Neural cell (in vitro differentiated cells): Measurements from ENCODE around the gene OAS1. TPM values are rescaled to one million over a fixed set of nuclear protein-coding genes. Genes with fewer than 3 reads are reported as not detected.

ENCODE experiments used
- H2AFZ ChIP-seq: fragments of 200-600, 300-800 bp; sonication (generic), shearing (Covaris generic); 2 replicates; pipeline ENCODE4 v1.6.0; 2014; ENCODE audit warnings: low read depth, mild to moderate bottlenecking, antibody characterized with exemption, low read length, moderate library complexity
- H3F3A ChIP-seq: fragments of 200-600 bp; shearing (Covaris generic); 2 replicates; pipeline ENCODE4 v1.6.1; 2016; ENCODE audit warnings: mild to moderate bottlenecking, moderate library complexity, mixed read lengths, antibody characterized with exemption, low read length; ENCODE audit not compliant: insufficient read depth, poor library complexity, severe bottlenecking
- H3K27ac ChIP-seq: fragments of 200-600, 300-800 bp; sonication (generic), shearing (Covaris generic); 2 replicates; pipeline ENCODE4 v1.5.1; 2014; ENCODE audit warnings: mild to moderate bottlenecking, low read length, moderate library complexity
- H3K27me3 ChIP-seq: fragments of 300-800, 200-600 bp; sonication (generic), shearing (Covaris generic); 2 replicates; pipeline ENCODE4 v1.6.0; 2014; ENCODE audit warnings: mild to moderate bottlenecking, low read depth, low read length, moderate library complexity; ENCODE audit not compliant: insufficient read depth
- H3K36me3 ChIP-seq: fragments of 300-800, 200-600 bp; sonication (generic), shearing (Covaris generic); 2 replicates; pipeline ENCODE4 v1.5.1; 2014; ENCODE audit warnings: mild to moderate bottlenecking, antibody characterized with exemption, low read length, moderate library complexity; ENCODE audit not compliant: insufficient read depth
- H3K4me2 ChIP-seq: fragments of 300-800, 200-600 bp; sonication (generic), shearing (Covaris generic); 2 replicates; pipeline ENCODE4 v1.6.0; 2014; ENCODE audit warnings: mild to moderate bottlenecking, low read length
- H3K4me3 ChIP-seq: fragments of 300-800, 200-600 bp; sonication (generic), shearing (Covaris generic); 2 replicates; pipeline ENCODE4 v1.5.1; 2014; ENCODE audit warnings: mild to moderate bottlenecking, low read length, moderate library complexity
- H3K79me2 ChIP-seq: fragments of 200-600 bp; shearing (Covaris generic); replicated peaks from 2 replicates; pipeline ENCODE4 v1.6.0; 2014; ENCODE audit warnings: mild to moderate bottlenecking, low read length, moderate library complexity; ENCODE audit not compliant: insufficient read depth
- H3K9ac ChIP-seq: fragments of 300-800, 200-600 bp; sonication (generic), shearing (Covaris generic); 2 replicates; pipeline ENCODE4 v1.6.1; 2016; ENCODE audit warnings: mild to moderate bottlenecking, low read length, mixed read lengths
- H3K9me2 ChIP-seq: fragments of 200-600 bp; shearing (Covaris generic); 2 replicates; pipeline ENCODE4 v1.6.1; 2016; ENCODE audit warnings: mild to moderate bottlenecking, low read length, mixed read lengths; ENCODE audit not compliant: insufficient read depth
- H3K9me3 ChIP-seq: fragments of 200-600, 300-800 bp; sonication (generic), shearing (Covaris generic); 2 replicates; pipeline ENCODE4 v1.6.1; 2016; ENCODE audit warnings: mild to moderate bottlenecking, mixed run types, low read length, moderate library complexity, mixed read lengths
- H4K20me1 ChIP-seq: fragments of 200-600 bp; shearing (Covaris generic); 2 replicates; pipeline ENCODE4 v1.6.1; 2016; ENCODE audit warnings: mild to moderate bottlenecking, mixed run types; ENCODE audit not compliant: insufficient read depth
- EP300 ChIP-seq: fragments of 450-650 bp; conservative IDR thresholded peaks from 2 replicates; pipeline ENCODE4 v1.6.1; 2014; ENCODE audit warnings: antibody characterized with exemption, mild to moderate bottlenecking, moderate library complexity; ENCODE audit not compliant: poor library complexity, severe bottlenecking
- EZH2 ChIP-seq: fragments of 200-600, 300-800 bp; shearing (Covaris generic), sonication (generic); IDR thresholded peaks from 2 replicates; pipeline ENCODE4 v1.6.1; 2014; ENCODE audit warnings: antibody characterized with exemption, low read length, borderline replicate concordance, mild to moderate bottlenecking; ENCODE audit not compliant: insufficient read depth, poor library complexity, severe bottlenecking
- MXI1 ChIP-seq: fragments of 450-650 bp; conservative IDR thresholded peaks from 2 replicates; pipeline ENCODE4 v1.6.1; 2014; ENCODE audit warnings: antibody characterized with exemption, mild to moderate bottlenecking; ENCODE audit not compliant: poor library complexity, severe bottlenecking
- POLR2AphosphoS5 ChIP-seq: IDR thresholded peaks from 2 replicates; pipeline ENCODE4 v1.6.1; 2012
- RAD21 ChIP-seq: fragments of 450-650 bp; conservative IDR thresholded peaks from 2 replicates; pipeline ENCODE4 v1.6.1; 2014; ENCODE audit warnings: antibody characterized with exemption, mild to moderate bottlenecking, moderate library complexity
- SMC3 ChIP-seq: fragments of 450-650 bp; conservative IDR thresholded peaks from 2 replicates; pipeline ENCODE4 v1.6.1; 2014; ENCODE audit warnings: antibody characterized with exemption, mild to moderate bottlenecking, moderate library complexity; ENCODE audit not compliant: poor library complexity
- TAF1 ChIP-seq: IDR thresholded peaks from 2 replicates; pipeline ENCODE4 v1.6.1; 2012; ENCODE audit warnings: low read depth
- polyA plus RNA-seq: library from polyadenylated mRNA; depleted of rRNA; stranded (reverse); fragments of >200 nt; gene quantifications from 2 replicates; pipeline ENCODE4 v1.2.3, GENCODE V29; 2014
- TF ChIP-seq, protein P1 (sequence below): fragments of 450-650 bp; IDR thresholded peaks from 2 replicates; pipeline ENCODE4 v1.5.1; 2014; ENCODE audit warnings: antibody characterized with exemption, mild to moderate bottlenecking, moderate library complexity; ENCODE audit not compliant: poor library complexity, severe bottlenecking
- TF ChIP-seq, protein P2 (sequence below): IDR thresholded peaks from 2 replicates; pipeline ENCODE4 v1.6.1; 2012; ENCODE audit warnings: borderline replicate concordance

Gene OAS1
- polyA plus RNA-seq, 1 donor from 2014 or later = not detected

- H3K4me3 ChIP-seq = no peak overlapping the region
- TF ChIP-seq, protein P1, sequence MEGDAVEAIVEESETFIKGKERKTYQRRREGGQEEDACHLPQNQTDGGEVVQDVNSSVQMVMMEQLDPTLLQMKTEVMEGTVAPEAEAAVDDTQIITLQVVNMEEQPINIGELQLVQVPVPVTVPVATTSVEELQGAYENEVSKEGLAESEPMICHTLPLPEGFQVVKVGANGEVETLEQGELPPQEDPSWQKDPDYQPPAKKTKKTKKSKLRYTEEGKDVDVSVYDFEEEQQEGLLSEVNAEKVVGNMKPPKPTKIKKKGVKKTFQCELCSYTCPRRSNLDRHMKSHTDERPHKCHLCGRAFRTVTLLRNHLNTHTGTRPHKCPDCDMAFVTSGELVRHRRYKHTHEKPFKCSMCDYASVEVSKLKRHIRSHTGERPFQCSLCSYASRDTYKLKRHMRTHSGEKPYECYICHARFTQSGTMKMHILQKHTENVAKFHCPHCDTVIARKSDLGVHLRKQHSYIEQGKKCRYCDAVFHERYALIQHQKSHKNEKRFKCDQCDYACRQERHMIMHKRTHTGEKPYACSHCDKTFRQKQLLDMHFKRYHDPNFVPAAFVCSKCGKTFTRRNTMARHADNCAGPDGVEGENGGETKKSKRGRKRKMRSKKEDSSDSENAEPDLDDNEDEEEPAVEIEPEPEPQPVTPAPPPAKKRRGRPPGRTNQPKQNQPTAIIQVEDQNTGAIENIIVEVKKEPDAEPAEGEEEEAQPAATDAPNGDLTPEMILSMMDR = no peak
- TF ChIP-seq RAD21 (no peak), POLR2AphosphoS5 (no peak), EZH2 (no peak), TAF1 (no peak), SMC3 (no peak), MXI1 (no peak), EP300 (no peak)
- TF ChIP-seq, protein P2, sequence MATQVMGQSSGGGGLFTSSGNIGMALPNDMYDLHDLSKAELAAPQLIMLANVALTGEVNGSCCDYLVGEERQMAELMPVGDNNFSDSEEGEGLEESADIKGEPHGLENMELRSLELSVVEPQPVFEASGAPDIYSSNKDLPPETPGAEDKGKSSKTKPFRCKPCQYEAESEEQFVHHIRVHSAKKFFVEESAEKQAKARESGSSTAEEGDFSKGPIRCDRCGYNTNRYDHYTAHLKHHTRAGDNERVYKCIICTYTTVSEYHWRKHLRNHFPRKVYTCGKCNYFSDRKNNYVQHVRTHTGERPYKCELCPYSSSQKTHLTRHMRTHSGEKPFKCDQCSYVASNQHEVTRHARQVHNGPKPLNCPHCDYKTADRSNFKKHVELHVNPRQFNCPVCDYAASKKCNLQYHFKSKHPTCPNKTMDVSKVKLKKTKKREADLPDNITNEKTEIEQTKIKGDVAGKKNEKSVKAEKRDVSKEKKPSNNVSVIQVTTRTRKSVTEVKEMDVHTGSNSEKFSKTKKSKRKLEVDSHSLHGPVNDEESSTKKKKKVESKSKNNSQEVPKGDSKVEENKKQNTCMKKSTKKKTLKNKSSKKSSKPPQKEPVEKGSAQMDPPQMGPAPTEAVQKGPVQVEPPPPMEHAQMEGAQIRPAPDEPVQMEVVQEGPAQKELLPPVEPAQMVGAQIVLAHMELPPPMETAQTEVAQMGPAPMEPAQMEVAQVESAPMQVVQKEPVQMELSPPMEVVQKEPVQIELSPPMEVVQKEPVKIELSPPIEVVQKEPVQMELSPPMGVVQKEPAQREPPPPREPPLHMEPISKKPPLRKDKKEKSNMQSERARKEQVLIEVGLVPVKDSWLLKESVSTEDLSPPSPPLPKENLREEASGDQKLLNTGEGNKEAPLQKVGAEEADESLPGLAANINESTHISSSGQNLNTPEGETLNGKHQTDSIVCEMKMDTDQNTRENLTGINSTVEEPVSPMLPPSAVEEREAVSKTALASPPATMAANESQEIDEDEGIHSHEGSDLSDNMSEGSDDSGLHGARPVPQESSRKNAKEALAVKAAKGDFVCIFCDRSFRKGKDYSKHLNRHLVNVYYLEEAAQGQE = no peak
- H3K9ac ChIP-seq = no peak overlapping the region
- no peaks in the 10 kb centered on the region for H4K20me1 ChIP-seq
- H3K36me3 ChIP-seq = no peaks in the 10 kb centered on the region
- H3K27ac ChIP-seq = no peak overlapping the region
- H3K79me2 ChIP-seq = no peaks in the 10 kb centered on the region
- no peaks in the 10 kb centered on the region for H3F3A ChIP-seq
- no peak overlapping the region for H3K4me2 ChIP-seq
- H2AFZ ChIP-seq = no peak overlapping the region
- no peaks in the 10 kb centered on the region for H3K27me3 ChIP-seq
- no peaks in the 10 kb centered on the region for H3K9me2 ChIP-seq
- H3K9me3 ChIP-seq = no peaks in the 10 kb centered on the region
Measured at GRCh38 chr12:112961074-112961473, 54.3 kb downstream of the OAS1 start.

DNA sequence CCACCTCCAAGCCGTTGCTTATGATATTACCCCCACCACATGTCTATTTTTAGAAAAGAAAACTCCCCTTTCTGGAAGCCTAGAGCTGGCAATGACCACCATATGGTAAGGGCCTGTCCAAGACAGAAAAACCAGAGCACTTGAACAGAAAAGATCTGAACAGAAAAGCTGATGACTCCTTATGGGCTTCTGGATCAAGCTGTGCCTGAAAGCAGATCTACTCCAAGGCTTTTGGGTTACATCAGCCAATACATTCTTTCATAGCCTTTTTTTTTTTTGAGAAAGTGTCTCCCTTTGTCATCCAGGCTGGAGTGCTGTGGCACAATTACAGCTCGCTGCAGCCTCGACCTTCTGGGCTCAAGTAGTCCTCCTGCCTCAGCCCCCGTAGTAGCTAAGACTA, 54.8 kb downstream of the OAS1 start:
- TF ChIP-seq MXI1 (no peak), EP300 (no peak), SMC3 (no peak), TAF1 (no peak), RAD21 (no peak)
- TF ChIP-seq, protein P2 = no peak
- H3K36me3 ChIP-seq = no peaks in the 10 kb centered on the region
- H2AFZ ChIP-seq = no peak overlapping the region
- H3F3A ChIP-seq = no peaks in the 10 kb centered on the region
- H3K4me3 ChIP-seq = no peak overlapping the region
- H3K9ac ChIP-seq = no peak overlapping the region
- H3K27me3 ChIP-seq = no peaks in the 10 kb centered on the region
- no peak overlapping the region for H3K27ac ChIP-seq
- no peaks in the 10 kb centered on the region for H3K9me3 ChIP-seq
- H3K4me2 ChIP-seq = no peak overlapping the region
- H3K79me2 ChIP-seq = no peaks in the 10 kb centered on the region
- no peaks in the 10 kb centered on the region for H4K20me1 ChIP-seq
- H3K9me2 ChIP-seq = no peaks in the 10 kb centered on the region
